Measurements from ENCODE around the gene IRS2.
"Not testable (repeated sequence)": the region's sequence is repeated elsewhere in the genome, so short reads cannot be mapped to it uniquely, and the experiment has no call there.

Gene IRS2

GRCh38 chr13:109786457-109787134, at the start of gene IRS2:
IRS2 (minus strand) TSS chr13:109786583; CDS start chr13:109786053, 530 bp downstream.
- in situ Hi-C loops (cut with MboI; ENCODE audit: low sequenced_read_pairs): no loop called here

GRCh38 chr13:109834973-109835720, 48.8 kb upstream of the IRS2 start:
- in situ Hi-C loops (cut with MboI; ENCODE audit: low sequenced_read_pairs): no loop called here

DNA sequence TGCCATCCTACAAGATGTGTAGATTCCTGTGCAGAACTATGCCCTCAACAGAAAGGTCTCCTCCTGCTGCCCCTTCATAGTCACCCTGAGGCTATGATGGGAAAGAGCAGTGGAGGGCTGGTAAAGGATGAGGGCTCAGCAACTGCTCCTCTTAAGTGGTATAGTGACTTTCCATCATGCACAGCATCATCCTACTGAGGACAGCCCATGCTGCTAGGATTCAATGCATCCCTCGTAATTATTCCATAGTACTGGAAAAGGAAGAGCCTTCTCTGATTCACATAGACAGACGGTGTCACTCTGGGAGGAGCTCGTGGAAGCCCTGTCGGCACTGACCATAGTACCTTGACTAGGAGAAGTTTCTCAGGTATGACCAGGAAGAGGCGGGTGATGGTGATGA, 47.6 kb upstream of the IRS2 start:
- in situ Hi-C loops (cut with MboI; ENCODE audit: low sequenced_read_pairs): no loop called here

GRCh38 chr13:109833071-109833470, 46.7 kb upstream of the IRS2 start:
- in situ Hi-C loops (cut with MboI; ENCODE audit: low sequenced_read_pairs): no loop called here

- in situ Hi-C loops (cut with MboI; ENCODE audit: low sequenced_read_pairs): not testable (repeated sequence)
Observed at GRCh38 chr13:109828591-109829316, 42.4 kb upstream of the IRS2 start.

DNA sequence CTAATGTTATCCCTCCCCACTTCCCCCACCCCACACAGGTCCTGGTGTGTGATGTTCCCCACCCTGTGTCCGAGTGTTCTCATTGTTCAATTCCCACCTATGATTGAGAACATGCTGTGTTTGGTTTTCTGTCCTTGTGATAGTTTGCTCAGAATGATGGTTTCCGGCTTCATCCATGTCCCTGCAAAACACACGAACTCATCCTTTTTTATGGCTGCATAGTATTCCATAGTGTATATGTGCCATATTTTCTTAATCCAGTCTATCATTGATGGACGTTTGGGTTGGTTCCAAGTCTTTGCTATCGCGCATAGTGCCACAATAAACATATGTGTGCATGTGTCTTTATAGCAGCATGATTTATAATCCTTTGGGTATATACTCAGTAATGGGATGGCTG, 36.8 kb upstream of the IRS2 start:
- in situ Hi-C loops (cut with MboI; ENCODE audit: low sequenced_read_pairs): not testable (repeated sequence)

DNA sequence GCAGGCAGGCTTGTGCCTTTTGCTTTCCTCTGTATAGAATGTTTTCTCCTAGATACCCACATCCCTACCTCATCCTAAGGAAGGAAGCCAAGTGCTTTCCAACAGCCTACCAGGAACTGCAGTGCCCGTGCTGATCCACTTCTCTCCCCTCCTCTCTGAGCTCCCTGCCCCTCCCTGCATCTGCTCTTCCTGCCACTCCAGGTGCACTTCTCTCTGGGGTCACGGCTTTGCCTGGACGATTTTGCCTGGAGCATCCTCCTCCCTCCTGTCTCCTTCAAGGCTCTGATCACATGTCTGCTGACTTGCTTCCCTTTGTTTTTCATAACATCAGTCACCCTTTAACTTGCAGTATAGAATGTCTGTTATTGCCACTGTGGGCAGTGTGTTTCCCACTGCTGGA, 34.7 kb upstream of the IRS2 start:
- in situ Hi-C loops (cut with MboI; ENCODE audit: low sequenced_read_pairs): no loop called here

GRCh38 chr13:109819874-109820273, 33.5 kb upstream of the IRS2 start:
- in situ Hi-C loops (cut with MboI; ENCODE audit: low sequenced_read_pairs): no loop called here

DNA sequence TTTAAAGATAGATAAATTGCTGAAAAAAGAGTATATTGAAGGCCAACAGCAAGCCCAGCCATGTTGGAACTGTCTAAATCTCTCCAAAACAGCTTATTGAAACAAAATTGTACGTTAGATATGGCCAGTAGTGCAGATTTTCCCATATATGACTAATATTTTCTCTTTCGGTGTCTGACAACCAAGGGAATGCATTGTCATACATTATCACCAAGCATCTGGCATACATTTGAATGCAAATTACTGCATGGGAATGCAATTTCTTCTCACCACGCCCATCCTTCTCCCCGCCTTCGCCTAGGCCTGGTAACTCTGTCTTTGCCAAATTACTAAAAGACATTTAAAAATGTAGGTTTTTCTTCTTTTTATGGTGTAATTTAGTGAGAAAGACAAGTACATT, 32.5 kb upstream of the IRS2 start:
- in situ Hi-C loops (cut with MboI; ENCODE audit: low sequenced_read_pairs): no loop called here

DNA sequence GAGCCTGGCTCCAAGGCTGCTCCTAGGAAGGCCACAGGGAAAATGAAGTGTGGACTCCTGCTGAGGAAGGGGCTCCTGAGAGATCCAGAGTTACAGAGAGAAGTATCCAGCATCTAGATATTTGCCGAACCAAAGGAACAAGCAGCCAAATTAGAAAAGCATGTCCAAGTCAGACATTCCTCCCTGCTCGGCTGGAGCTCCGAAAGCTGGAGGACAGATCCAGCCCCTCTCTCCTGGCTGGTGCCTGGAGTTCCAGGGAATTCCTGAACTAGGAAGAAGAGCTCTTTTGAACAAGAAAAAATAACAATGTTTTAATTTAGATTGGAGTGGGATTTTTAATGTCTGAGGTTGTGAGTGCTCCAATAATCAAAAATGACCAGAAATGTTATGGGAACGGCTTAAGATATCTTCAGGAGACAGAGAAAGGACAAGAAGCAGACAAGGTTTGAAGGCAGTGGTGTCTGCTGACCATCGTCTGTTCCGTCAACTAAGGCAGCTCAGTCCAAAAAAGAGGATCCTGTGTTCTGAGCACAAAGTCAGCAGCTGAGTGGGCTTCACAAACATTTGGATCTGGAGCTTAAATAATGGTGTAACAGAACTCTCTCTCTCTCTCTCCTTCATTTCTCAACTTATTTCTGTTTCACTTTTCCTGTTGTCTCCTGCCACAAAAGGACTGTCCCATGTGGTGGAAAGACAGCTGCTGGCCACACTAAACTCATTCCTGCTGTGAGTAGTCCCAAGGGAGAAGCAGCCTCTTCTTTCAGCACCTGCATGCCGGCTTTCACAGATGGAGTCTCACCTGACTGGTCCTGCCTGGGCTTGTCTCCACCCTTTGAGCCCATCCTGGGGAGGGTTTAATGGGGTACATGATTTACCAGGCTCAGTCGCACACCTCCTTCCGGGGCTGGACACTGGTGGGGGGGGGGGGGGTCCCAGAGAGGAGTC, 31.5 kb upstream of the IRS2 start:
- in situ Hi-C loops (cut with MboI; ENCODE audit: low sequenced_read_pairs): no loop called here

GRCh38 chr13:109816808-109817203, 30.4 kb upstream of the IRS2 start:
- in situ Hi-C loops (cut with MboI; ENCODE audit: low sequenced_read_pairs): no loop called here

GRCh38 chr13:109816112-109816807, 29.9 kb upstream of the IRS2 start:
- in situ Hi-C loops (cut with MboI; ENCODE audit: low sequenced_read_pairs): no loop called here

- in situ Hi-C loops (cut with MboI; ENCODE audit: low sequenced_read_pairs): no loop called here
Observed at GRCh38 chr13:109815651-109816050, 29.3 kb upstream of the IRS2 start.

DNA sequence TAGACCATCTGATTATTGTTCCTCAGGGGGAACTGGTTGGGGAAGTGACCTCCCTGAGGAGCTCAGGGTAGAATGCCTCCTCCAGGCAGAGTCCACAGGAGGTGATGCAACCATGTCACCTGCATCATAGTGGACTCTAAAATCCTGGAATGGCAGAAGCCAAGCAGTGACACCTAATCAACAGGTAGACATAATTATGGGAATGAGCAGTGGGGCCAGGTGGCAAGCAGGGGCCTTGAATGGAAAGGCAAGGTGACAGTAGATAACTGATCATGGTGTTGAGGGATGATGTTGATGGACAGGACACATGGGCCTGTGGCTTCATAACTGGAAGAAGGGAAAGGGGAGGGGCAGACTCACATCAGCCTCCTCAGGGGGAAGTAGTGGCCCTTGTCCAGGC, 27.3 kb upstream of the IRS2 start:
- in situ Hi-C loops (cut with MboI; ENCODE audit: low sequenced_read_pairs): no loop called here

DNA sequence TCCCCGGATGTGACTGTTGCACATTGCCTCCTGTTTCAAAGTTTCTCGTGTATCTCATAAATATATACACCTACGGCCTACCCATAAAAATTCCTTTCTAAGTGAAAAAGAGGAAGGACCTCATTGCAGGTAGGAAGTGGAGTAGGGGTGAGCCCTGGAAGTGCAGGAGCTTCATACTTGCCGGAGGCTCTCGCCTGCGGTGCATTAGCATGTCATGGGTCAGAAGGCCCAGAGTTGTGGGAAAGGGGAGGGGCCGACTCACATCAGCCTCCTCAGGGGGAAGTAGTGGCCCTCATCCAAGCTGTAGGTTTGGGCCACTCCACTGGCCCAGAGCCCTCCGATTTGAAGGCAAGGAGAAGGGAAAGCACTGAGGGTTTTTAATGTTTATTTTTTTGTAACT, 26.0 kb upstream of the IRS2 start:
- in situ Hi-C loops (cut with MboI; ENCODE audit: low sequenced_read_pairs): no loop called here

GRCh38 chr13:109810761-109811510, 24.6 kb upstream of the IRS2 start:
- in situ Hi-C loops (cut with MboI; ENCODE audit: low sequenced_read_pairs): no loop called here

DNA sequence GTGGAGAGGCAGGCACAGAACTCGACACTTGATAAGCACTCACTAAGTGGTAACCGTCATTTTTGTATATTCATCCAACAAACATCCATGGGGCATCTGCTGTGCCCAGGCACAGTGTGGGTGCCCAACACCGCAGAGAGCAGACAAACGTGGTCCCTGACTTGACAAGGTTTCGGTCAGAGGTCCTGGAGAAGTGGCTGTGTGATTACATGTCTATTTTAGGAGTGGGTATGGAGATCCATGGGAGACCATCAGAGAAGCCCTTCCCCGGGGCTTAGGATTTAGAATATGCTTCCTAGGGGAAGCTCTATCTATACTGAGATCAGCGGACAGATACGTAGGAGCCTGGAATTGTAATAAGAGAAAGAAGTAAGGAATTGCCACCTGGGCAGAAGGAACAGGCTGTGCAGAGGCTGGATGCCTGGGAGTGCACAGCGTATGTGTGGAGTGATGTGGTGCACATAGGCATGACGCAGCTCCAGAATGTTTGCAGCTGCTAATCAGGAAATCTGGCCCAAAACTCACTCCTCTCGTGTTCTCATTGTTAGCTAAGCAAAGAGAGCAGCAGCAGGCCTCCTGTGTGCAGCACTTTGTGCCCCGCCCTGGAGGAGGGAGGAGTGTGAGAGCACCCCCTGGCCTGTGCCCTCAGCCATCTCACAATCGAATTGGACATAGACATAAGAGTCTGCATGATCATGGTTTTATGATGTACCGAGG, 23.0 kb upstream of the IRS2 start:
- in situ Hi-C loops (cut with MboI; ENCODE audit: low sequenced_read_pairs): no loop called here

DNA sequence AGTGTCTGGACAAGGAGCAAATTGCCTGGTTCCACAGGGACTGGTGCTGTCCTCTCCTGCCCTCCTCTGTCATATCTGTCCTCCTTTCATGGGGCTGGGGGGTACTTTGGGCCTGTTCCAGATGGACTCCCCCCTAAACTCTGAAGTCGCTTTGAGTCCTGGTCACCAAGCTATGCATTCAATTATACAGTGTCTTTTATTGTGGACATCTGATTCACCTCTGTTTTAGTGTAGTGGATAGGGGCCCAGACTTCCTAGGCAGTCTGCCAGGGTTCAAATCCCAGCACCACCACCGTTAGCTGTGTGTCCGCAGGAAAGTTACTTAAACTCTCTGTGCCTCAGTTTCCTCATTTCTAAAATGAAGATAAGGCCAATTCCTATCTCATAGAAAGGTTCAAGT, 21.0 kb upstream of the IRS2 start:
- in situ Hi-C loops (cut with MboI; ENCODE audit: low sequenced_read_pairs): no loop called here

- in situ Hi-C loops (cut with MboI; ENCODE audit: low sequenced_read_pairs): no loop called here
Observed at GRCh38 chr13:109804654-109805053, 18.3 kb upstream of the IRS2 start.
